CD8-positive, alpha-beta memory T cell (primary cell): Measurements from ENCODE around the gene NAIF1. TPM values are rescaled to one million over a fixed set of nuclear protein-coding genes. Genes with fewer than 3 reads are reported as not detected.
"Not testable (repeated sequence)": the region's sequence is repeated elsewhere in the genome, so short reads cannot be mapped to it uniquely, and the experiment has no call there.

Experiments used
- CTCF ChIA-PET: fragments of 350-600 bp; sonication (Branson Sonifier 250); formaldehyde crosslinking; loops from one replicate; lab custom pipeline; 2021; ENCODE audit warnings: antibody characterized with exemption; lab: Charles Lee
- POLR2A ChIA-PET: fragments of 350-600 bp; sonication (Branson Sonifier 250); formaldehyde crosslinking; loops from one replicate; lab custom pipeline; 2021; ENCODE audit warnings: antibody characterized with exemption; lab: Charles Lee
- DNase-seq, 5 donors: peaks; one replicate each; pipeline versions ENCODE4 v3.0.0 to v3.0.0-alpha.2; 2020 to 2022; ENCODE audit warnings: mixed read lengths in 1 of 5
- H3K27ac ChIP-seq: one replicate; pipeline ENCODE4 v1.7.0; 2013; ENCODE audit warnings: low read depth, mild to moderate bottlenecking, low read length, moderate library complexity
- H3K27me3 ChIP-seq: 2 replicates; pipeline ENCODE4 v1.7.0; 2013; ENCODE audit warnings: low read length, mild to moderate bottlenecking; ENCODE audit not compliant: insufficient read depth, poor library complexity, severe bottlenecking
- H3K36me3 ChIP-seq: 2 replicates; pipeline ENCODE4 v1.7.0; 2013; ENCODE audit warnings: mild to moderate bottlenecking, low read length, moderate library complexity; ENCODE audit not compliant: insufficient read depth
- H3K4me1 ChIP-seq: 2 replicates; pipeline ENCODE4 v1.7.0; 2013; ENCODE audit warnings: mild to moderate bottlenecking, low read length, moderate library complexity; ENCODE audit not compliant: insufficient read depth
- H3K4me3 ChIP-seq: 2 replicates; pipeline ENCODE4 v1.7.0; 2013; ENCODE audit warnings: mild to moderate bottlenecking, low read length
- H3K9me3 ChIP-seq: 2 replicates; pipeline ENCODE4 v1.7.0; 2013; ENCODE audit warnings: mild to moderate bottlenecking, low read length
- H3K27ac Mint-ChIP-seq, 8 donors: one replicate each; pipeline ENCODE4 v1.8.0; 2020 to 2021; ENCODE audit warnings: mixed read lengths in 8 of 8, mild to moderate bottlenecking in 6 of 8, inconsistent platforms in 3 of 8, moderate library complexity in 3 of 8
- H3K27me3 Mint-ChIP-seq, 2 donors: one replicate each; pipeline ENCODE4 v1.8.0; 2020 to 2021; ENCODE audit warnings: mixed read lengths in 2 of 2, mild to moderate bottlenecking in 1 of 2, moderate library complexity in 1 of 2
- H3K36me3 Mint-ChIP-seq, 3 donors: one replicate each; pipeline ENCODE4 v1.8.0; 2020 to 2021; ENCODE audit warnings: mixed read lengths in 3 of 3, inconsistent platforms in 1 of 3, mild to moderate bottlenecking in 1 of 3
- H3K4me1 Mint-ChIP-seq, 3 donors: one replicate each; pipeline ENCODE4 v1.8.0; 2020 to 2021; ENCODE audit warnings: mixed read lengths in 3 of 3, inconsistent platforms in 1 of 3, mild to moderate bottlenecking in 1 of 3
- H3K4me3 Mint-ChIP-seq, 7 donors: one replicate each; pipeline ENCODE4 v1.8.0; 2020 to 2021; ENCODE audit warnings: mixed read lengths in 7 of 7, mild to moderate bottlenecking in 6 of 7, moderate library complexity in 4 of 7, inconsistent platforms in 2 of 7
- H3K9me3 Mint-ChIP-seq, 5 donors: one replicate each; pipeline ENCODE4 v1.8.0; 2020 to 2022; ENCODE audit warnings: mixed read lengths in 5 of 5, mild to moderate bottlenecking in 3 of 5, moderate library complexity in 2 of 5, inconsistent platforms in 1 of 5
- polyA plus RNA-seq: library from polyadenylated mRNA; unstranded; fragments of 300-500 nt; fragmentation: Illumina TruSeq; gene quantifications from one replicate; pipeline ENCODE4 v1.2.3, GENCODE V29; 2021
- total RNA-seq, 2 experiments: library from RNA; stranded (reverse); gene quantifications; one replicate each; pipeline ENCODE4 v1.2.3, GENCODE V29; 2021

The NAIF1 gene
- total and polyA plus RNA-seq, 3 experiments from 2014 or later, result 13.1 to 14.0 (median 13.5) TPM

DNA sequence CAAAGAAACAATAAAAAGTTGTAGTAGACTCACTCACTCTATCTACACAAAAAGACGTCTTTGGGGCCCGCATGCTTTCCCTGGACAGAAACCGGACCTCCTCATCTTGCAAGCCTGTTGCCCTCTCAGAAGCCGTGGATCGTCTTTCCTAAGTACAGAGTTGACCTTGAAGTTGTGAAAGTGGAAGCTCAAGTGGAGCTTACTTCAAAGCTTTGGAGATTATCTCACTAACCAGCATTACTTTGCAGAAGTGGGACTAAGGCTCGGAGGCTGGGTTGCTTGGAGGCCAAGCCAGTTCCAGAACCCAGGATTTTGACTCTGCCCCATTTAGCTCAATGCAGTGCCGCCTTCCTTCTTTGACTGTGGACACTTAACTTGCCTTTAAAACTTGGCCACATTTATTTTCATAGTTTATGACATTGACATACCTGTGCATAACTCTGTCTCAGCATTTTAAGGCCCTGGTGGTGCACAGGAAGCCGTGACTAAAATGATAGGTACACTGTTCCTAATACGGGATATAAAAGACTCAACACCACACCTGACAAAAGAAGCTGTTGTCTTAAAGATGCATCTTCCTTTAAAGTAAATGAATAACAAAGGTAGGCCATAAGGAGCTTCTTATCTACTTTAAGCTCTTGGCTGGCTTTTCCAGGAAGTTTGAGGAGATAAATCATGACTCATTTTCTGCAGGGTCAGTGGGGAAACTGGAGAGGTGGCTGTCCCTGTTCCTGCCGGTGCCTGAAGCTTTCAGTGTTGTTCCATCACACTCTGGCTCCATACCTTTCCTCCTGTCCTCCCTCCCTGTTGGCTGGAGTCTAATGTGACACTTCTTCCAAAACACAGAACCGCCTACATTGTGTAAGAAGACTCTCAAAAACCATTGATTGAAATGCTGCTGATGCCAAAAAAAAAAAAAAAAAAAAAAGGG is 11.6 kb upstream of the NAIF1 start:
- Histone ChIP-seq H3K9me3 (no peaks in the 10 kb centered on the region), H3K4me1 (peaks cover 29% of the 10 kb centered on the region), H3K36me3 (no peaks in the 10 kb centered on the region), H3K27ac (peak overlapping the region; percentile 75), H3K27me3 (no peaks in the 10 kb centered on the region), H3K4me3 (no peak overlapping the region)
- POLR2A ChIA-PET, result interaction anchor here (0.7 to 1.1 kb wide), 5 partner anchors 11 to 1963 kb away, joined by 3 to 12 read pairs (median 4); partner anchors contain the start of genes NAIF1 and SLC25A25
- CTCF ChIA-PET, result interaction anchor here (0.7 to 1.8 kb wide), 5 partner anchors 18 to 99 kb away, joined by 3 to 7 read pairs (median 4); no protein-coding TSS in a partner anchor
- peak overlapping the region; percentile 34 to 87 (median 55) for H3K27ac Mint-ChIP-seq
- H3K9me3 Mint-ChIP-seq, result no peaks in the 10 kb centered on the region
- DNase-seq, result no peak
- peak overlapping the region in 3 of 7 donors; percentile 8 to 49 (median 46) for H3K4me3 Mint-ChIP-seq
- H3K27me3 Mint-ChIP-seq, result no peaks in the 10 kb centered on the region
- H3K36me3 Mint-ChIP-seq, result peaks cover 0 to 28% (median 6%) of the 10 kb centered on the region in 3 donors
- peaks cover 36 to 62% (median 53%) of the 10 kb centered on the region in 3 donors for H3K4me1 Mint-ChIP-seq

DNA sequence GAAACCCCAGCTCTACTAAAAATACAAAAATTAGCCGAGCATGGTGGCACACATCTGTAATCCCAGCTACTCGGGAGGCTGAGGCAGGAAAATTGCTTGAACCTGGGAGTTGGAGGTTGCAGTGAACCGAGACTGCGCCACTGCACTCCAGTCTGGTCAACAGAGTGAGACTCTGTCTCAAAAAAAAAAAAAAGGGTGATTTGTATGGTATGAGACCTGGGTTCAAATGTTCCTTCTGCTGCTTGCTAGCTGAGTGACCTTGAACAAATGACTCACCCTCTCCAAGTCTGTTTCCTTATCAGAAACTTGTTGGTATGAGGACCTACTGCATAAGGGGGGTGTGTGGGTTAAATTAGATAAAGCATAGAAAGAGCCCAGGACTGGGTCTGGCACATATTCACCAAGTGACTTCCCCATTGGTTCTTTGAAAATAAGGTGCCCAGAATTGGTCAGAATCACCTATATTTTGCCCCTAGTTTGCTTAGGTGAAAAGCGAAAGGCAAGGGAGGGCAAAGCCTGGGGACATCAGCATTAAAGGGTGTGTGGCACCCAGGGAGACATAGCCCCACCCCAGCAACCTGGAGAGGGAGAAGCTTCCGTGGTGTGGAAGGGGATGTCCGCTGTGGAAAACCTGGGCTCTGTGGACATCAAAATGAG is 10.9 kb upstream of the NAIF1 start:
- ChIA-PET POLR2A (interaction anchor here (0.7 kb wide), 1 partner anchor 1964 kb away, joined by 4 read pairs; no protein-coding TSS in a partner anchor), CTCF (interaction anchor here (0.9 to 1.8 kb wide), 3 partner anchors 40 to 98 kb away, joined by 3 to 7 read pairs (median 6); no protein-coding TSS in a partner anchor)
- no peak for DNase-seq
- Histone ChIP-seq H3K4me1 (peaks cover 37% of the 10 kb centered on the region), H3K9me3 (no peaks in the 10 kb centered on the region), H3K36me3 (no peaks in the 10 kb centered on the region), H3K27me3 (no peaks in the 10 kb centered on the region), H3K27ac (peak overlapping the region; percentile 75), H3K4me3 (no peak overlapping the region)
- Mint-ChIP-seq H3K4me3 (peak overlapping the region in 2 of 7 donors; percentile 8 to 49), H3K27ac (peak overlapping the region in 7 of 8 donors; percentile 40 to 87 (median 71)), H3K4me1 (peaks cover 42 to 67% (median 59%) of the 10 kb centered on the region in 3 donors), H3K9me3 (no peaks in the 10 kb centered on the region), H3K27me3 (no peaks in the 10 kb centered on the region), H3K36me3 (peaks cover 0 to 26% (median 6%) of the 10 kb centered on the region in 3 donors)

DNA sequence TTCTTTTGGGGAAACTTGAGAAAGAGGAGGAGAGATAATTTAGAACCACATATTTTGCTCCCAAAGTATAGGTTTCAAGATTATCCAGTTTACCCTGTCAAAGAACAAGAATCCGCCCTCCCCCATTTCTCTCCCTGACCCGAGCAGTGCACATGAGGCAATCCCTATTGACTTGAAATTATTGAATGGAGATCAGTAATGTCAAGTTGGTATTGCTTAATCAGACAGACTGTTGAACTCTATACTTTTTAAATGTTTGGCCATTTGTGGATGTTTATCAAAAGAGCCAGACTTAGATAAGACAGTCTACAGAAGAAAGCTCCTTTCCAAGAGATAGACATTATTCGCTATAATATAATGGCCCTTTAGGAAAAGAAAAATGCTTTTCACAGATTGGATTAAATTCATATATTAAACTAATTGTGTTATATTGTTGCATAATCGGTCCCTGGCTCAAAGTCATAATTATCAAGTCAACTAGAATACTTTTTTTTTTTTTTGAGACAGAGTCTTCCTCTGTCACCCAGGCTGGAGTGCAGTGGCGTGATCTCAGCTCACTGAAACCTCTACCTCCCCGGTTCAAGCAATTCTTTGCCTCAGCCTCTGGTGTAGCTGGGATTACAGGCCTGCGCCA is 6.2 kb upstream of the NAIF1 start:
- Mint-ChIP-seq H3K4me1 (peaks cover 51 to 75% (median 63%) of the 10 kb centered on the region in 3 donors), H3K36me3 (peaks cover 0 to 19% (median 5%) of the 10 kb centered on the region in 3 donors), H3K4me3 (peak overlapping the region in 6 of 7 donors; percentile 24 to 96 (median 66))

DNA sequence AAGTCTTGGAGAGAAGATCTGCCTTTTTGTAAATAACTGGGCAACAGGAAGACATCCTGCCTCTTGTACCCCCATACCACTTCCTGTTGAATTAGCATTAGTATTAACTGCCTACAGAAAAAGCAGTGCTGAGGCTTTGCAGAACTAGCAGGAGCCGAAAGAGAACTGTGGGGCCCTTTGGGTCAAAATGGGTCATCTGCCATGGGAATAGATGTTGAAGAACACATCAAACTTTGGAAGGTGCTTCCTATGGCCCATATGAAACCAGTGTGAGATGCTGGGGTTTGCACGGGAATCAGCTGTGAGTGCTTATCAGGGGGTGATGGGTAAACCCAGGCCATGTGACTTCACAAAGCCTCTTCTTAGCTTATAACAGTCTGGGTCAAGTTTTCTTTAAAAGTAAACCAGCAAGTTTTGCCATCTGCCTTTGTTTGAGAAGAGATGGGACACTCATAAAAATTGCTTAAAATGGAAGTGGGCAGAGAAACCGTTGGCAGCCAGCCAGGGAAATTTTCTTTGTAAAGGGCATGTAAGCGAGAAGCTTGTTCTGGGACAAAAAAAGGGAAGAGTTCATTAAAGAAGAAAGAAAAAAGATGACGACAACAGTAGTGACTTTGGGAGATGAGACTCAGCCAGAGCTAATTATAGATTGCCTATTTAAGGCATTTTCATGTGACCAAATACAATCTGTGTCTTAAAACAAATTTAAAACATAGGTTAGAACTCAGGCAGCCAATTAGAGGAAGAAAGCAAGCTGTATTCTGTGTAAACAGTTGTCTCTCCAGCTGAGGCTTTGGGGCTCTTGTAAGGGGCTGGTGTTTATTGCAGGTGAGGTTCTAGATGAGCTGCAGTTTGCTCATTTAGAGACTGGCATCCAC is 5.3 kb upstream of the NAIF1 start:
- Histone ChIP-seq H3K27me3 (no peaks in the 10 kb centered on the region), H3K27ac (peak overlapping the region; percentile 64), H3K4me1 (peaks cover 46% of the 10 kb centered on the region), H3K36me3 (no peaks in the 10 kb centered on the region), H3K4me3 (peak overlapping the region; percentile 48), H3K9me3 (no peaks in the 10 kb centered on the region)
- peak overlapping the region; percentile 85 to 94 (median 93) for H3K27ac Mint-ChIP-seq
- peaks cover 0 to 3% of the 10 kb centered on the region in 2 donors for H3K27me3 Mint-ChIP-seq
- POLR2A ChIA-PET, result interaction anchor here (0.8 to 1.3 kb wide), 3 partner anchors 10 to 156 kb away, joined by 3 to 4 read pairs (median 3); no protein-coding TSS in a partner anchor
- peaks cover 0 to 14% (median 4%) of the 10 kb centered on the region in 3 donors for H3K36me3 Mint-ChIP-seq
- peaks cover 45 to 65% (median 54%) of the 10 kb centered on the region in 3 donors for H3K4me1 Mint-ChIP-seq
- no peaks in the 10 kb centered on the region for H3K9me3 Mint-ChIP-seq
- CTCF ChIA-PET, result interaction anchor here (0.6 to 1.9 kb wide), 9 partner anchors 8 to 130 kb away, joined by 3 to 8 read pairs (median 5); partner anchors contain the start of gene EEIG1
- H3K4me3 Mint-ChIP-seq, result peak overlapping the region; percentile 82 to 96 (median 84)
- DNase-seq, result peak; percentile 45 to 71 (median 48)

More for the DNA sequence above, 6.2 kb upstream of the NAIF1 start:
- DNase-seq, result no peak
- H3K4me1 ChIP-seq, result peaks cover 56% of the 10 kb centered on the region
- H3K36me3 ChIP-seq, result no peaks in the 10 kb centered on the region
- CTCF ChIA-PET, result interaction anchor here (1.0 to 1.9 kb wide), 7 partner anchors 8 to 131 kb away, joined by 3 to 8 read pairs (median 4); no protein-coding TSS in a partner anchor
- no peaks in the 10 kb centered on the region for H3K9me3 Mint-ChIP-seq
- H3K27me3 ChIP-seq, result no peaks in the 10 kb centered on the region
- POLR2A ChIA-PET, result interaction anchor here (0.7 to 1.3 kb wide), 3 partner anchors 11 to 42 kb away, joined by 3 to 4 read pairs (median 3); no protein-coding TSS in a partner anchor
- H3K27ac Mint-ChIP-seq, result peak overlapping the region; percentile 34 to 94 (median 86)
- peak overlapping the region; percentile 64 for H3K27ac ChIP-seq
- no peaks in the 10 kb centered on the region for H3K9me3 ChIP-seq
- H3K27me3 Mint-ChIP-seq, result peaks cover 0 to 3% of the 10 kb centered on the region in 2 donors
- no peak overlapping the region for H3K4me3 ChIP-seq

DNA sequence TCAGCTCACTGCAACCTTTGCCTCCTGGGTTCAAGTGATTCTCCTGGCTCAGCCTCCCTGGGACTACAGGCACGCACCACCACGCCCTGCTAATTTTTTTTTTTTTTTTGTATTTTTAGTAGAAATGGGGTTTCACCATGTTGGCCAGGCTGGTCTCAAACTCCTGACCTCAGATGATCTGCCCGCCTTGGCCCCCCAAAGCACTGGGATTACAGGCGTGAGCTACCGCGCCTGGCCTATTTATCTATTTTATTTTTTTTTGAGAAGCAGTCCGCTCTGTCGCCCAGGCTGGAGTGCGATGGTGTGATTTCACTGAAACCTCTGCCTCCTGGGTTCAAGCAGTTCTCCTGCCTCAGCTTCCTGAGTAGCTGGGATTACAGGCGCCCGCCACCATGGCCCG is 4.4 kb upstream of the NAIF1 start:
- not testable (repeated sequence) for H3K27me3 Mint-ChIP-seq, DNase-seq, H3K9me3 Mint-ChIP-seq, H3K27me3 ChIP-seq, H3K36me3 ChIP-seq, H3K9me3 ChIP-seq
- ChIA-PET CTCF (interaction anchor here (0.6 to 1.7 kb wide), 5 partner anchors 7 to 119 kb away, joined by 3 to 8 read pairs (median 3); partner anchors contain the start of gene EEIG1), POLR2A (interaction anchor here (0.6 kb wide), 1 partner anchor 293 kb away, joined by 3 read pairs; no protein-coding TSS in a partner anchor)
- peak overlapping the region; percentile 48 for H3K4me3 ChIP-seq
- peak overlapping the region; percentile 85 to 94 (median 93) for H3K27ac Mint-ChIP-seq
- H3K4me1 ChIP-seq, result peaks cover 45% of the 10 kb centered on the region
- H3K4me3 Mint-ChIP-seq, result peak overlapping the region; percentile 82 to 96 (median 84)
- H3K27ac ChIP-seq, result peak overlapping the region; percentile 64
- H3K36me3 Mint-ChIP-seq, result peaks cover 0 to 10% (median 4%) of the 10 kb centered on the region in 3 donors
- H3K4me1 Mint-ChIP-seq, result peaks cover 41 to 58% (median 47%) of the 10 kb centered on the region in 3 donors

DNA sequence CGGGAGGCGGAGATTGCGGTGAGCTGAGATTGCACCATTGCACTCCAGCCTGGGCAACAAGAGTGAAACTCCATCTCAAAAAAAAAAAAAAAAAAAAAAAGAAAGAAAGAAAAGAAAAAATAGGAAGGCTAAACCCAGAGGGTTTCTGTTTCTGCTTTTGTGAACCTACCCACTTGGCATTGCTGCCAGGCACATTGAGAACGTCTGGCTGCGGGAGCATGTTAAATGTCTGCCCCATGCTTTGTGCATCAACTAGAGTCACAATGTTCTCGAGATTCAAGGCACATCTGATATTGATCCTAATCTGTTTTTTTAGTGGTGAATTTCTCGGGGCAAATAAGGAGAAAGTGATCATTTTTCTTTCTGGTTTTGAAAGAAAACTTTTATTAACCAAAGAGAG is 3.8 kb upstream of the NAIF1 start:
- Mint-ChIP-seq H3K4me3 (peak overlapping the region; percentile 66 to 98 (median 95)), H3K4me1 (peaks cover 45 to 58% (median 51%) of the 10 kb centered on the region in 3 donors), H3K27me3 (peaks cover 0 to 3% of the 10 kb centered on the region in 2 donors), H3K9me3 (no peaks in the 10 kb centered on the region), H3K27ac (peak overlapping the region; percentile 49 to 94 (median 80)), H3K36me3 (peaks cover 0 to 10% (median 4%) of the 10 kb centered on the region in 3 donors)
- no peak overlapping the region for H3K4me3 ChIP-seq
- no peaks in the 10 kb centered on the region for H3K9me3 ChIP-seq
- CTCF ChIA-PET, result interaction anchor here (1.6 kb wide), 2 partner anchors 18 to 47 kb away, joined by 3 to 7 read pairs; no protein-coding TSS in a partner anchor
- H3K27me3 ChIP-seq, result no peaks in the 10 kb centered on the region
- H3K36me3 ChIP-seq, result no peaks in the 10 kb centered on the region
- H3K4me1 ChIP-seq, result peaks cover 51% of the 10 kb centered on the region
- peak overlapping the region; percentile 28 for H3K27ac ChIP-seq
- DNase-seq, result no peak
- POLR2A ChIA-PET, result no interaction called here
